ENCODE measurements around the gene SLC4A1.
"Not testable (repeated sequence)": the region's sequence is repeated elsewhere in the genome, so short reads cannot be mapped to it uniquely, and the experiment has no call there.

The SLC4A1 gene

GRCh38 chr17:44249501-44250246 lies 18.3 kb downstream of the SLC4A1 start:
- no peak for TF ChIP-seq CTCF (conservative IDR thresholded peaks at IDR 0.05; ENCODE audit: low read length)
- DNase-seq (ENCODE audit: low read depth), result no peak

GRCh38 chr17:44247876-44248736 lies 19.8 kb downstream of the SLC4A1 start:
- TF ChIP-seq CTCF (conservative IDR thresholded peaks at IDR 0.05; ENCODE audit: low read length), result no peak
- H3K4me3 ChIP-seq (ENCODE audit: low read length), result no peak overlapping the region
- no peak for DNase-seq (ENCODE audit: low read depth)

More at GRCh38 chr17:44249501-44250246, 18.3 kb downstream of the SLC4A1 start:
- no peak overlapping the region for H3K4me3 ChIP-seq (ENCODE audit: low read length)

- DNase-seq (ENCODE audit: low read depth), result no peak
- H3K4me3 ChIP-seq (ENCODE audit: low read length), result no peak overlapping the region
- no peak for TF ChIP-seq CTCF (conservative IDR thresholded peaks at IDR 0.05; ENCODE audit: low read length)
Observed at GRCh38 chr17:44247440-44247841, 20.5 kb downstream of the SLC4A1 start.

- no peak overlapping the region for H3K4me3 ChIP-seq (ENCODE audit: low read length)
- TF ChIP-seq CTCF (conservative IDR thresholded peaks at IDR 0.05; ENCODE audit: low read length), result no peak
- DNase-seq (ENCODE audit: low read depth), result no peak
Observed at GRCh38 chr17:44241106-44241624, 26.8 kb downstream of the SLC4A1 start.

GRCh38 chr17:44237886-44238285 lies 30.0 kb downstream of the SLC4A1 start:
- not testable (repeated sequence) for DNase-seq (ENCODE audit: low read depth)

GRCh38 chr17:44236444-44236991 lies 31.4 kb downstream of the SLC4A1 start:
- DNase-seq (ENCODE audit: low read depth), result no peak
- no peak for TF ChIP-seq CTCF (conservative IDR thresholded peaks at IDR 0.05; ENCODE audit: low read length)

More at GRCh38 chr17:44237886-44238285, 30.0 kb downstream of the SLC4A1 start:
- not testable (repeated sequence) for H3K4me3 ChIP-seq (ENCODE audit: low read length)

GRCh38 chr17:44235583-44235936 lies 32.4 kb downstream of the SLC4A1 start:
- H3K4me3 ChIP-seq (ENCODE audit: low read length), result no peak overlapping the region
- TF ChIP-seq CTCF (conservative IDR thresholded peaks at IDR 0.05; ENCODE audit: low read length), result no peak
- no peak for DNase-seq (ENCODE audit: low read depth)

More at GRCh38 chr17:44236444-44236991, 31.4 kb downstream of the SLC4A1 start:
- no peak overlapping the region for H3K4me3 ChIP-seq (ENCODE audit: low read length)

Data from AG10803 (cell line).